ENCODE results near the gene ZNF574. TPM values are rescaled to one million over a fixed set of nuclear protein-coding genes. Genes with fewer than 3 reads are reported as not detected.

ZNF574 gene
- polyA plus RNA-seq, 1 of the 3 experiments (the other 2 are of a cell fraction), result 8.5 TPM

DNA sequence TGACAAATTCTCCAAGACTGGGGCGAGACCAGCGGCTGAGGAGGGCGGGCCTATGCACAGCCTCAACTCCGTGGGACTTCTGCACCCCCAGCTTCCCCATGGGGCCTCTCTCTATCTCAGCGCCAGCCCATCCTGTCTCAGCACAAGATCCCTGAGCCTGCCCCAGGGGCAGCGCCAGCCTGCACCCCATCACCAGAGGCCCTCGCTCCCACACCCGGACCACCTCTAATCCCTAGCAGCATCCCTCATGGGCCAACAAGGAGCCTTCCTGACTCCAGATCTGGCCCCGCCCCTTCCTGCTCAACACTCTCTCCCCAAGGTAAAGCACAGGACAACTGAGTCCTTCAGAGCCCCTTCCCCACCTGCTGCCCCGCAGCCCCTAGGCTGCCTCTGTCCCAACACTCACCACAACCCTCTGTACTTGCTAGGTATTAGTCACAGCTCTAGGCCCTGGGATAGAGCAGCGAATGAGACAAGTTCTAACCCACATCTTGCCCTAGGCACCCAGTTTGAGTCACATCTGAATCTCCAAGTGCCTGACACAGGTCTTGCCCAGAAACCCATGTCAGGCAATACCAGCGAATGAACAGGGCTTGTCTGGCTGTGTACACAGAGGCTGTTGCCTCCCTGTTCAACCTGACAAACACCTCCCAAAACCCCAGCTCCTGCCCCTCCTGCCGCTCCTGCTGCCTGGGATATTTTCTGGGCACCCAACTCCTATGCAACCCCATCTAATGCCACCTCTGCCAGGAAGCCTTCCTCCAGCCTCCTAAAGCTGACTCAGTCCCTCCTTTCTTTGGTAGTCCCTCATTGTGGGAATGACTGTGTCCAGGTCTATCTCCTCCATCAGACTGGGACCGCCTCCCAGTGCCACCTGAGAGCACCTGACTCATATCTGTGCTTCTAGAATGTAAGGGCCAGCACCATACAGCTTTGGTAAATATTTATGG is 24.5 kb upstream of the ZNF574 start:
- Histone ChIP-seq H3K36me3 (replicated peaks in 1 of 2; ENCODE audit: control insufficient read depth in 1 of 2, insufficient read depth in 2 of 2, low read length in 1 of 2) (no peaks in the 10 kb centered on the region), H2AFZ (ENCODE audit: low read depth) (no peak overlapping the region), H3K27ac (ENCODE audit: low read depth in 2 of 2, low read length in 1 of 2) (no peak overlapping the region; a peak in 1 of 4 replicates), H3K4me2 (no peak overlapping the region), H3K79me2 (ENCODE audit: insufficient read depth) (no peaks in the 10 kb centered on the region), H4K20me1 (ENCODE audit: insufficient read depth) (no peaks in the 10 kb centered on the region), H3F3A (replicated peaks; ENCODE audit: insufficient read depth) (no peaks in the 10 kb centered on the region), H3K27me3 (ENCODE audit: insufficient read depth) (peaks cover 10% of the 10 kb centered on the region; the same call in 1 of the 2 replicates), H3K9me3 (no peaks in the 10 kb centered on the region), H3K4me1 (ENCODE audit: control insufficient read depth in 1 of 2, insufficient read depth in 2 of 2, low read depth in 1 of 2, low read length in 1 of 2) (peaks cover 0 to 22% of the 10 kb centered on the region in 2 experiments; a peak in 1 of 4 replicates), H3K9me2 (no peaks in the 10 kb centered on the region), H3K9ac (no peak overlapping the region), H3K4me3 (ENCODE audit: low read depth in 2 of 2, low read length in 1 of 2) (no peak overlapping the region)
- 88% methylated on average over 12 of the region's 14 CpGs for WGBS (ENCODE audit: low lambda C conversion rate)
- DNase-seq, result no peak
- TF ChIP-seq TCF12 (IDR thresholded peaks at IDR 0.05) (no peak), SIN3A (IDR thresholded peaks at IDR 0.05; ENCODE audit: borderline replicate concordance, low read depth, low read length) (no peak), GATA2 (CRISPR knock-in tag; IDR thresholded peaks at IDR 0.05) (no peak), RAD21 (IDR thresholded peaks at IDR 0.05; ENCODE audit: low read length) (no peak), RXRA (IDR thresholded peaks at IDR 0.05; ENCODE audit: borderline replicate concordance, low read depth) (no peak), NRF1 (IDR thresholded peaks at IDR 0.05; ENCODE audit: low read depth, low read length) (no peak), ELF1 (IDR thresholded peaks at IDR 0.05) (no peak), NFIC (IDR thresholded peaks at IDR 0.05; ENCODE audit: borderline replicate concordance) (no peak)
- TF ChIP-seq, protein P1, sequence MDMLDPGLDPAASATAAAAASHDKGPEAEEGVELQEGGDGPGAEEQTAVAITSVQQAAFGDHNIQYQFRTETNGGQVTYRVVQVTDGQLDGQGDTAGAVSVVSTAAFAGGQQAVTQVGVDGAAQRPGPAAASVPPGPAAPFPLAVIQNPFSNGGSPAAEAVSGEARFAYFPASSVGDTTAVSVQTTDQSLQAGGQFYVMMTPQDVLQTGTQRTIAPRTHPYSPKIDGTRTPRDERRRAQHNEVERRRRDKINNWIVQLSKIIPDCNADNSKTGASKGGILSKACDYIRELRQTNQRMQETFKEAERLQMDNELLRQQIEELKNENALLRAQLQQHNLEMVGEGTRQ (IDR thresholded peaks at IDR 0.05; ENCODE audit: borderline replicate concordance, low read depth, low read length), result no peak
- CTCF ChIA-PET, result interaction anchor here (0.8 to 1.6 kb wide), 5 partner anchors 16 to 133 kb away, joined by 3 to 8 read pairs (median 3); no protein-coding TSS in a partner anchor
- POLR2A ChIA-PET, result no interaction called here

DNA sequence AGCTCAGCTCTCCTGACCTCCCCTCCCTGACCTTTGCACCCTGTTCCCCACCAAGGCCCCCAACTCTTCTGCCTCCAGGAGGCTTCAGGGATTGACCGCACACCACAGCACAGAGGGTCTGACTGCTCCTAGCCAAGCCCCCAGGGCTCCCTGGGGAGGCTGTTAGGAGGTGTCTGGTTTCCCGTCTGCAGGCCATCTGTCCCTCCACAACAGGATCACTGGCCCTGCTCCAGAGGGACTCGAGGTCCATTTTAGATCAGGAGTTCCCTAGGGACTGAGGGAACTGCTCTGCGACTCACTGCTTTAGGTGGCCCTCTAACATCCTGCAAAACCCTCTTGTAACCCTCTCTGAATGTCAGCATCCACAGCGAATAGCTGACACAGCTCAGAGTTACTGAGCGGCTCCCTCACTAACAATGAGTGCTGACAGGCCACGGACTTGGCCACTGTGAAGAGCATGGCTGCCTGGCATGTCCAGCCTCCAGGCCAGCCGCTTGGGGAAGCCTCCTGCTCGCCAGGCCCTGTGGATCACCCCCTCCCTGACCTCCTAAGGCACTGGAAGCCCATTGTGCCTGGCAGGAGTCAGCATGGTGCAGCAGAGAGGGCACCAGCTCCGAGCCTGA is 23.6 kb upstream of the ZNF574 start:
- H3K27me3 ChIP-seq (ENCODE audit: insufficient read depth), result peaks cover 4% of the 10 kb centered on the region; the same call in 1 of the 2 replicates
- no peak overlapping the region for H3K9ac ChIP-seq
- POLR2A ChIA-PET, result interaction anchor here (0.6 to 1.3 kb wide), 2 partner anchors 22 to 24 kb away, joined by 4 to 5 read pairs; partner anchors contain the start of gene ZNF574
- DNase-seq, result peak; percentile 50
- CTCF ChIA-PET, result interaction anchor here (1.2 to 1.6 kb wide), 4 partner anchors 17 to 132 kb away, joined by 3 to 8 read pairs (median 5); no protein-coding TSS in a partner anchor
- H3K79me2 ChIP-seq (ENCODE audit: insufficient read depth), result no peaks in the 10 kb centered on the region
- WGBS (ENCODE audit: low lambda C conversion rate), result 57% methylated on average over 6 of the region's 10 CpGs
- H3K4me3 ChIP-seq (ENCODE audit: low read depth in 2 of 2, low read length in 1 of 2), result no peak overlapping the region
- H3K9me2 ChIP-seq, result no peaks in the 10 kb centered on the region
- no peak overlapping the region for H2AFZ ChIP-seq (ENCODE audit: low read depth)
- no peaks in the 10 kb centered on the region for H4K20me1 ChIP-seq (ENCODE audit: insufficient read depth)
- H3F3A ChIP-seq (replicated peaks; ENCODE audit: insufficient read depth), result no peaks in the 10 kb centered on the region
- peak overlapping the region in 1 of 2 experiments; percentile 51; a peak in 1 of 4 replicates for H3K27ac ChIP-seq (ENCODE audit: low read depth in 2 of 2, low read length in 1 of 2)
- no peaks in the 10 kb centered on the region for H3K9me3 ChIP-seq
- H3K36me3 ChIP-seq (replicated peaks in 1 of 2; ENCODE audit: control insufficient read depth in 1 of 2, insufficient read depth in 2 of 2, low read length in 1 of 2), result no peaks in the 10 kb centered on the region
- peaks cover 0 to 22% of the 10 kb centered on the region in 2 experiments; a peak in 1 of 4 replicates for H3K4me1 ChIP-seq (ENCODE audit: control insufficient read depth in 1 of 2, insufficient read depth in 2 of 2, low read depth in 1 of 2, low read length in 1 of 2)
- H3K4me2 ChIP-seq, result no peak overlapping the region
- TF ChIP-seq MEF2A (IDR thresholded peaks at IDR 0.05; ENCODE audit: borderline replicate concordance, low read depth), result no peak
- no peak for TF ChIP-seq TEAD4 (IDR thresholded peaks at IDR 0.05; ENCODE audit: borderline replicate concordance, insufficient read depth)
- no peak for TF ChIP-seq GATA2 (CRISPR knock-in tag; IDR thresholded peaks at IDR 0.05)
- TF ChIP-seq EZH2phosphoT487 (IDR thresholded peaks at IDR 0.05; ENCODE audit: borderline replicate concordance, low read depth), result no peak
- TF ChIP-seq FOXJ3 (CRISPR knock-in tag; IDR thresholded peaks at IDR 0.05), result no peak
- TF ChIP-seq GABPA (IDR thresholded peaks at IDR 0.05; ENCODE audit: low read depth), result no peak
- TF ChIP-seq, protein P2, sequence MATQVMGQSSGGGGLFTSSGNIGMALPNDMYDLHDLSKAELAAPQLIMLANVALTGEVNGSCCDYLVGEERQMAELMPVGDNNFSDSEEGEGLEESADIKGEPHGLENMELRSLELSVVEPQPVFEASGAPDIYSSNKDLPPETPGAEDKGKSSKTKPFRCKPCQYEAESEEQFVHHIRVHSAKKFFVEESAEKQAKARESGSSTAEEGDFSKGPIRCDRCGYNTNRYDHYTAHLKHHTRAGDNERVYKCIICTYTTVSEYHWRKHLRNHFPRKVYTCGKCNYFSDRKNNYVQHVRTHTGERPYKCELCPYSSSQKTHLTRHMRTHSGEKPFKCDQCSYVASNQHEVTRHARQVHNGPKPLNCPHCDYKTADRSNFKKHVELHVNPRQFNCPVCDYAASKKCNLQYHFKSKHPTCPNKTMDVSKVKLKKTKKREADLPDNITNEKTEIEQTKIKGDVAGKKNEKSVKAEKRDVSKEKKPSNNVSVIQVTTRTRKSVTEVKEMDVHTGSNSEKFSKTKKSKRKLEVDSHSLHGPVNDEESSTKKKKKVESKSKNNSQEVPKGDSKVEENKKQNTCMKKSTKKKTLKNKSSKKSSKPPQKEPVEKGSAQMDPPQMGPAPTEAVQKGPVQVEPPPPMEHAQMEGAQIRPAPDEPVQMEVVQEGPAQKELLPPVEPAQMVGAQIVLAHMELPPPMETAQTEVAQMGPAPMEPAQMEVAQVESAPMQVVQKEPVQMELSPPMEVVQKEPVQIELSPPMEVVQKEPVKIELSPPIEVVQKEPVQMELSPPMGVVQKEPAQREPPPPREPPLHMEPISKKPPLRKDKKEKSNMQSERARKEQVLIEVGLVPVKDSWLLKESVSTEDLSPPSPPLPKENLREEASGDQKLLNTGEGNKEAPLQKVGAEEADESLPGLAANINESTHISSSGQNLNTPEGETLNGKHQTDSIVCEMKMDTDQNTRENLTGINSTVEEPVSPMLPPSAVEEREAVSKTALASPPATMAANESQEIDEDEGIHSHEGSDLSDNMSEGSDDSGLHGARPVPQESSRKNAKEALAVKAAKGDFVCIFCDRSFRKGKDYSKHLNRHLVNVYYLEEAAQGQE (IDR thresholded peaks at IDR 0.05; ENCODE audit: low read depth, low read length), result no peak
- no peak for TF ChIP-seq TAF1 (IDR thresholded peaks at IDR 0.05; ENCODE audit: borderline replicate concordance, low read depth, low read length)
- no peak for TF ChIP-seq JUND (IDR thresholded peaks at IDR 0.05)
- TF ChIP-seq ELF1 (IDR thresholded peaks at IDR 0.05), result no peak
- TF ChIP-seq YY1 (IDR thresholded peaks at IDR 0.05; ENCODE audit: low read depth), result no peak
- no peak for TF ChIP-seq SMC3 (IDR thresholded peaks at IDR 0.05; ENCODE audit: low read depth, low read length)
- no peak for TF ChIP-seq NRF1 (IDR thresholded peaks at IDR 0.05; ENCODE audit: low read depth, low read length)
- TF ChIP-seq CHD2 (IDR thresholded peaks at IDR 0.05; ENCODE audit: low read length, partially characterized antibody), result no peak
- no peak for TF ChIP-seq RCOR1 (IDR thresholded peaks at IDR 0.05; ENCODE audit: low read length)
- no peak for TF ChIP-seq RFX5 (IDR thresholded peaks at IDR 0.05; ENCODE audit: low read length)
